Measurements from ENCODE around the gene AOC1.

DNA sequence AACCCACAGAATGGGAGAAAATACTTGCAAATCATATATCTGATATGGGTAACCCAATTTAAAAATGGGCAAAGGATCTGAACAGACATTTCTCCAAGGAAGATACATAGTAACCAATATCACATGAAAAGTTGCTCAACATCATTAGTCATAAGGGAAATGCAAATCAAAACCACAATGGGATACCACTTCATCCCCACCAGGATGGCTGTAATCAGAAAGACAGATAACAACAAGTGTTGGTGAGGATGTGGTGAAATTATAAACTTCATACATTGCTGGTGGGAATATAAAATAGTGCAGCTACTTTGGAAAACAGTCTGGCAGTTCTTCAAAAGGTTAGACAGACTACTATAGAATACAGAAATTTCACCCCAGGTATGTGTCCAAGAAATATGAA is 19.3 kb downstream of the AOC1 start:
- TF ChIP-seq CTCF (IDR thresholded peaks at IDR 0.05) (no peak), POLR2A (IDR thresholded peaks at IDR 0.05; ENCODE audit: low read depth) (no peak)
